Ishikawa (cell line): ENCODE data around the gene AP3B1.

Experiments
- CEBPB ChIP-seq: IDR thresholded peaks from 2 replicates; pipeline ENCODE4 v1.6.1; 2012
- CREB1 ChIP-seq: IDR thresholded peaks from 2 replicates; pipeline ENCODE4 v1.6.1; 2012; ENCODE audit warnings: low read depth
- EP300 ChIP-seq: IDR thresholded peaks from 2 replicates; pipeline ENCODE4 v1.6.1; 2012; ENCODE audit warnings: borderline replicate concordance
- FOXM1 ChIP-seq: IDR thresholded peaks from 2 replicates; pipeline ENCODE4 v1.6.1; 2012; ENCODE audit warnings: low read depth, borderline replicate concordance
- MAX ChIP-seq: IDR thresholded peaks from 2 replicates; pipeline ENCODE4 v1.6.1; 2012
- NFIC ChIP-seq: IDR thresholded peaks from 2 replicates; pipeline ENCODE4 v1.6.1; 2012
- REST ChIP-seq: IDR thresholded peaks from 2 replicates; pipeline ENCODE4 v1.6.1; 2012; ENCODE audit warnings: low read depth, mild to moderate bottlenecking
- TAF1 ChIP-seq: IDR thresholded peaks from 2 replicates; pipeline ENCODE4 v1.6.1; 2012; ENCODE audit warnings: low read depth, mild to moderate bottlenecking
- TCF12 ChIP-seq: IDR thresholded peaks from 2 replicates; pipeline ENCODE4 v1.6.1; 2012; ENCODE audit warnings: low read depth
- TEAD4 ChIP-seq: IDR thresholded peaks from 2 replicates; pipeline ENCODE4 v1.6.1; 2012
- USF1 ChIP-seq: IDR thresholded peaks from 2 replicates; pipeline ENCODE4 v1.6.1; 2012
- YY1 ChIP-seq: IDR thresholded peaks from 2 replicates; pipeline ENCODE4 v1.6.1; 2012; ENCODE audit warnings: low read depth
- ZBTB7A ChIP-seq: IDR thresholded peaks from 2 replicates; pipeline ENCODE4 v1.6.1; 2012; ENCODE audit warnings: low read depth

- no peak for TF ChIP-seq CEBPB
- no peak for TF ChIP-seq EP300
- TF ChIP-seq REST, result no peak
- no peak for TF ChIP-seq FOXM1
- no peak for TF ChIP-seq TEAD4
- no peak for TF ChIP-seq CREB1
- TF ChIP-seq MAX, result no peak
- TF ChIP-seq YY1, result no peak
- TF ChIP-seq TAF1, result no peak
- TF ChIP-seq TCF12, result no peak
- no peak for TF ChIP-seq NFIC
- TF ChIP-seq USF1, result no peak
- no peak for TF ChIP-seq ZBTB7A
Measured at GRCh38 chr5:78211052-78211451, 83.4 kb downstream of the AP3B1 start.
